Measurements from ENCODE around the gene COL27A1. TPM values are rescaled to one million over a fixed set of nuclear protein-coding genes. Genes with fewer than 3 reads are reported as not detected.

Gene COL27A1
- total and polyA plus RNA-seq, 2 donors from 2014 or later: 13.6 to 45.6 TPM

GRCh38 chr9:114231273-114231672 is 75.9 kb downstream of the COL27A1 start:
- no peak overlapping the region for H3K27ac ChIP-seq (ENCODE audit: low read depth in 2 of 2, low read length in 2 of 2)
- no peak for TF ChIP-seq CTCF (IDR thresholded peaks at IDR 0.05; ENCODE audit: borderline replicate concordance, extremely low read depth, insufficient read depth)
- no peak overlapping the region for H3K9ac ChIP-seq (ENCODE audit: low read length in 3 of 3)
- DNase-seq (peak in 3 of 5 donors; percentile 52 to 56 (median 55)), FAIRE-seq (no peak)
- H3K27me3 ChIP-seq (ENCODE audit: control insufficient read depth, insufficient read depth, low read length): no peaks in the 10 kb centered on the region
- H3K4me3 ChIP-seq (ENCODE audit: low read length in 3 of 3): no peak overlapping the region
- H3K9me3 ChIP-seq (ENCODE audit: control insufficient read depth in 2 of 3, insufficient read depth in 1 of 3, low read length in 3 of 3): no peaks in the 10 kb centered on the region
- intact Hi-C loops (cut with DNase I): no loop called here
- H3K36me3 ChIP-seq (ENCODE audit: control insufficient read depth in 2 of 3, insufficient read depth in 3 of 3, low read length in 3 of 3): no peaks in the 10 kb centered on the region
- H3K4me1 ChIP-seq (ENCODE audit: control insufficient read depth in 2 of 3, insufficient read depth in 2 of 3, low read depth in 1 of 3, low read length in 3 of 3): peaks cover 0 to 4% (median 0%) of the 10 kb centered on the region in 3 donors

- intact Hi-C loops (cut with DNase I): no loop called here
- Histone ChIP-seq H3K27me3 (ENCODE audit: control insufficient read depth, insufficient read depth, low read length) (no peaks in the 10 kb centered on the region), H3K4me3 (ENCODE audit: low read length in 3 of 3) (no peak overlapping the region), H3K9me3 (ENCODE audit: control insufficient read depth in 2 of 3, insufficient read depth in 1 of 3, low read length in 3 of 3) (no peaks in the 10 kb centered on the region), H3K4me1 (ENCODE audit: control insufficient read depth in 2 of 3, insufficient read depth in 2 of 3, low read depth in 1 of 3, low read length in 3 of 3) (peaks cover 0 to 4% (median 0%) of the 10 kb centered on the region in 3 donors), H3K36me3 (ENCODE audit: control insufficient read depth in 2 of 3, insufficient read depth in 3 of 3, low read length in 3 of 3) (no peaks in the 10 kb centered on the region), H3K27ac (ENCODE audit: low read depth in 2 of 2, low read length in 2 of 2) (no peak overlapping the region), H3K9ac (ENCODE audit: low read length in 3 of 3) (no peak overlapping the region)
- TF ChIP-seq CTCF (IDR thresholded peaks at IDR 0.05; ENCODE audit: borderline replicate concordance, extremely low read depth, insufficient read depth): no peak
- peak in 3 of 5 donors; percentile 76 to 80 (median 78) for DNase-seq
- no peak for FAIRE-seq
Measured at GRCh38 chr9:114231719-114232449, 76.5 kb downstream of the COL27A1 start.

- TF ChIP-seq CTCF (IDR thresholded peaks at IDR 0.05; ENCODE audit: borderline replicate concordance, extremely low read depth, insufficient read depth): no peak
- H3K4me1 ChIP-seq (ENCODE audit: control insufficient read depth in 2 of 3, insufficient read depth in 2 of 3, low read depth in 1 of 3, low read length in 3 of 3): peaks cover 0 to 4% (median 0%) of the 10 kb centered on the region in 3 donors
- H3K4me3 ChIP-seq (ENCODE audit: low read length in 3 of 3): no peak overlapping the region
- H3K9me3 ChIP-seq (ENCODE audit: control insufficient read depth in 2 of 3, insufficient read depth in 1 of 3, low read length in 3 of 3): no peaks in the 10 kb centered on the region
- no peaks in the 10 kb centered on the region for H3K27me3 ChIP-seq (ENCODE audit: control insufficient read depth, insufficient read depth, low read length)
- no peak for DNase-seq
- intact Hi-C loops (cut with DNase I): no loop called here
- FAIRE-seq: no peak
- no peak overlapping the region for H3K27ac ChIP-seq (ENCODE audit: low read depth in 2 of 2, low read length in 2 of 2)
- H3K36me3 ChIP-seq (ENCODE audit: control insufficient read depth in 2 of 3, insufficient read depth in 3 of 3, low read length in 3 of 3): no peaks in the 10 kb centered on the region
- H3K9ac ChIP-seq (ENCODE audit: low read length in 3 of 3): no peak overlapping the region
Measured at GRCh38 chr9:114233491-114234185, 78.3 kb downstream of the COL27A1 start.

Data from kidney (tissue), 14 donors.